NCI-H146 (cell line): Measurements from ENCODE around the gene DNAJC12.
"Not testable (repeated sequence)": the region's sequence is repeated elsewhere in the genome, so short reads cannot be mapped to it uniquely, and the experiment has no call there.

Experiments used
- DNase-seq: peaks from one replicate; lab custom pipeline; 2025; lab: John Stamatoyannopoulos, UW

Gene DNAJC12

DNA sequence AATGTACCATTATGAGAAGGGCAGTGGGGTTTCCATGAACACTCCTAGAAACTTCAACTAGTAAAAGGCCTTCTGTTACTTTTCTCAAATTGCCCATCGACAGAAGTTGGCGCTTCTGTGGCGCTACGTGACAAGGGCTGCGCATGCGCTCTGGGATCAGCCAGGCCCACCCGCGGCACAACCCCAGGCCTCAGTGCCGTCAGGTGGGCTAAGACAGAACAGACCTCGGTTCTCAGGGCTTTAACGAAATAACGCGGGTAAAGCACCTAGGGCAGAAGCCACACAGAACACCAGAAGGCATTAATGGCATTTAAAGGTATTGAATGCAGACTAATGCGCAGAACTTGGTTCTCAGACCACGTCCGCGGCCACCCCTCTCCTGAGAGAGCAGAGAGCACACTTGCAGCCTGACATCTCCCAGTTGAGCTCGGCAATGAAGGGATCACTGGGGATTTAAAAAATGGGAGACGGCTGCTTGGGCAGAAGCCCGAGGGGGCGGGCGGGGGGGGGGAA, 74.4 kb downstream of the DNAJC12 start:
- DNase-seq, result peak; percentile 76

DNA sequence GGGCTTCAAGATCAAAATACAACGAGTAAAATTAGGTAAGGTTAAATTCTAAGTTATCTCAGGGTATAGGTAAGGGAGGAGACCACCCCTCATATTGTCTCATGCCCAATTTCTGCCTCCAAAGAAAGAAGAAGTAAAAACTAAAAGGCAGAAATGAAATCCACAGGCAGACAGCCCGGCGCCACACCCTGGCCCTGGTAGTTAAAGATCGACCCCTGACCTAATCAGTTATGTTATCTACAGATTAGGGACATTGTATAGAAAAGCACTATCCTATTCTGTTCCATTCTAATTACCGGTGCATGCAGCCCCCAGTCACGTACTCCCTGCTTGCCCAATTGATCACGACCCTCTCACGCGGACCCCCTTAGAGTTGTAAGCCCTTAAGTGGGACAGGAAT, 75.4 kb downstream of the DNAJC12 start:
- not testable (repeated sequence) for DNase-seq

DNA sequence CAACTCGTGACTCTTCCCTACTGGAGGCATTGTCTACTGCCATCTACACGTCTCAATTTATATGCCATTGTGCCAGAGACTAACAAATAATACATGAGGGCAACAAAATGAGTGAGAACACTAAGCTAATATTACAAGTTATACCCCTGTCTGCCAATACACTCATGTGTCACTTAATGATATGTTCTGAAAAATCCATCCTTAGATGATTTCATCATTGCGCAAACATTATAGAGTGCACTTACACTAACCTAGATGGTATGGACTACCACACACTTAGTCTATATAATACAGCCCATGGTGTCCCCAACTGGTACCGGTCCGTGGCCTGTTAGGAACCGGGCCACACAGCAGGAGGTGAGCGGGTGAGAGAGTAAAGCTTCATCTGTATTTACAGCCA, 77.7 kb downstream of the DNAJC12 start:
- DNase-seq, result no peak
